Keratinocyte (primary cell): ENCODE results near the gene MPZ. TPM values are rescaled to one million over a fixed set of nuclear protein-coding genes. Genes with fewer than 3 reads are reported as not detected.

ENCODE experiments used
- DNase-seq: peaks from one replicate; pipeline ENCODE4 v3.0.0-alpha.2; 2011; ENCODE audit warnings: low read depth, missing footprints, low spot score
- FAIRE-seq: peaks from 2 replicates; lab custom pipeline; 2011; peaks lifted over from hg19 to GRCh38; lab: Jason Lieb, UNC
- H2AFZ ChIP-seq: 2 replicates; pipeline ENCODE4 v1.6.0; 2012; ENCODE audit warnings: low read length, control low read depth, inconsistent platforms; ENCODE audit not compliant: control insufficient read depth
- H3K27ac ChIP-seq: 2 replicates; pipeline ENCODE4 v1.5.1; 2011; ENCODE audit warnings: low read length; ENCODE audit not compliant: control insufficient read depth, insufficient read depth
- H3K27me3 ChIP-seq: 3 replicates; pipeline ENCODE4 v1.6.0; 2011; ENCODE audit warnings: low read length; ENCODE audit not compliant: control insufficient read depth, insufficient read depth; ENCODE audit errors: extremely low read depth
- H3K36me3 ChIP-seq, 2 experiments: 2 replicates in 1 of 2; 3 replicates in 1 of 2; pipeline ENCODE4 v1.5.1; 2011; ENCODE audit warnings: low read length in 2 of 2, mild to moderate bottlenecking in 1 of 2; ENCODE audit not compliant: control insufficient read depth in 2 of 2, insufficient read depth in 2 of 2; ENCODE audit errors: extremely low read depth in 1 of 2
- H3K4me1 ChIP-seq: 3 replicates; pipeline ENCODE4 v1.5.1; 2011; ENCODE audit warnings: low read length; ENCODE audit not compliant: control insufficient read depth, insufficient read depth; ENCODE audit errors: extremely low read depth
- H3K4me2 ChIP-seq: 3 replicates; pipeline ENCODE4 v1.6.0; 2011; ENCODE audit warnings: low read depth, low read length; ENCODE audit not compliant: control insufficient read depth, insufficient read depth; ENCODE audit errors: extremely low read depth
- H3K4me3 ChIP-seq, 3 experiments: fragments of 200-600 bp in 1 of 3; sonication (generic) in 1 of 3; 2 replicates in 2 of 3; 3 replicates in 1 of 3; pipeline ENCODE4 v1.5.1; 2011 to 2016; ENCODE audit warnings: low read length in 3 of 3, mild to moderate bottlenecking in 3 of 3, control low read depth in 2 of 3, inconsistent platforms in 1 of 3, low read depth in 1 of 3, mixed read lengths in 1 of 3, mixed run types in 1 of 3, moderate library complexity in 1 of 3; ENCODE audit not compliant: control insufficient read depth in 2 of 3, insufficient read depth in 2 of 3; ENCODE audit errors: extremely low read depth in 1 of 3
- H3K79me2 ChIP-seq: 2 replicates; pipeline ENCODE4 v1.6.0; 2012; ENCODE audit warnings: low read length; ENCODE audit not compliant: control insufficient read depth, insufficient read depth
- H3K9ac ChIP-seq: 3 replicates; pipeline ENCODE4 v1.6.0; 2011; ENCODE audit warnings: low read length; ENCODE audit not compliant: control insufficient read depth, insufficient read depth; ENCODE audit errors: extremely low read depth
- H3K9me1 ChIP-seq: 3 replicates; pipeline ENCODE4 v1.6.0; 2011; ENCODE audit warnings: low read length; ENCODE audit not compliant: control insufficient read depth, insufficient read depth; ENCODE audit errors: extremely low read depth
- H3K9me3 ChIP-seq: 2 replicates; pipeline ENCODE4 v1.5.1; 2012; ENCODE audit warnings: low read depth, low read length; ENCODE audit not compliant: control insufficient read depth
- H4K20me1 ChIP-seq: 3 replicates; pipeline ENCODE4 v1.6.0; 2011; ENCODE audit warnings: low read length; ENCODE audit not compliant: control insufficient read depth, insufficient read depth; ENCODE audit errors: extremely low read depth
- EZH2 ChIP-seq: IDR thresholded peaks from one replicate; pipeline ENCODE4 v1.6.1; 2012; ENCODE audit warnings: inconsistent platforms, mild to moderate bottlenecking, low read length, moderate library complexity
- dilution Hi-C: fragments of 300-500 bp; cut with MboI; formaldehyde crosslinking; loops from one replicate; pipeline ENCODE4 v1.7.0; 2020; ENCODE audit warnings: low sequenced_read_pairs; ENCODE audit not compliant: extremely low pct_ligation_motif_present
- polyA plus RNA-seq, 5 experiments: library from polyadenylated mRNA; depleted of rRNA in 3 of 5; stranded (reverse) in 3 of 5; stranded (forward) in 1 of 5; unstranded in 1 of 5; fragments of >200 nt; gene quantifications; 1 replicate in 1 of 5; 2 replicates in 3 of 5; 3 replicates in 1 of 5; pipeline versions ENCODE4 v1.2.1 to v1.2.3, GENCODE V29; 2011 to 2012; ENCODE audit warnings: missing spikeins in 2 of 5, low read depth in 1 of 5, low replicate concordance in 1 of 5
- TF ChIP-seq, protein P1 (sequence below), 3 experiments: IDR thresholded peaks in 1 of 3; conservative IDR thresholded peaks in 1 of 3; optimal IDR thresholded peaks in 1 of 3; 2 replicates in 2 of 3; 3 replicates in 1 of 3; pipeline versions ENCODE3 to v1.5.1; 2011; ENCODE audit warnings: low read length in 3 of 3, mild to moderate bottlenecking in 3 of 3, moderate library complexity in 2 of 3, control low read depth in 1 of 3, inconsistent platforms in 1 of 3; ENCODE audit not compliant: insufficient read depth in 2 of 3; ENCODE audit errors: extremely low read depth in 1 of 3

MPZ gene
- polyA plus RNA-seq, 1 donor (not counting 4 experiments of a cell fraction or from before 2014, with no cell fraction given), result 0.45 TPM

DNA sequence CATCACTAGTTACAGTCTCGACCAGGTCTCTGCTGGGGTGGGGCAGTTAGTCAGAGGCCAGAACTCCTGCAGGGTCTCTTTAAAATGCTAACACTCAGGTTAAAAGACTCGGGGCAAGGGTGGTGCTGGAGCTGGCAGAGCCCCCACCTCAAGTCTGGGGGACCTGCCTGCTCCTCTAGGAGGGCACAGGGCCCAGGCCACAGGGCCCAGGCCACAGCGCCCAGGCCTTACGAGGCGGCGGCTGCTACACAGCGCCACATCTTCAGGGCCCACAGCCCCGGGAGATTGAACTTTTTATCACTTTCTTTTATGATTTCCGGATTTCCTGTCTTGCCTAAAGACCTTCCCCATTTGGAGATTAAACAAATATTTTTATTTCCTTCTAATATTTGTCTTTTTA, 10.4 kb downstream of the MPZ start:
- no peaks in the 10 kb centered on the region for H3K9me1 ChIP-seq
- no peak overlapping the region for H3K9ac ChIP-seq
- no peak overlapping the region for H3K27ac ChIP-seq
- DNase-seq (no peak), FAIRE-seq (no peak)
- no peak overlapping the region for H3K4me2 ChIP-seq
- H4K20me1 ChIP-seq, result no peaks in the 10 kb centered on the region
- dilution Hi-C loops, result no loop called here
- no peaks in the 10 kb centered on the region for H3K9me3 ChIP-seq
- TF ChIP-seq EZH2, result no peak
- H3K79me2 ChIP-seq, result no peaks in the 10 kb centered on the region
- no peaks in the 10 kb centered on the region for H3K4me1 ChIP-seq
- H3K4me3 ChIP-seq, result no peak overlapping the region
- no peak overlapping the region for H2AFZ ChIP-seq
- H3K27me3 ChIP-seq, result no peaks in the 10 kb centered on the region
- H3K36me3 ChIP-seq, result no peaks in the 10 kb centered on the region

DNA sequence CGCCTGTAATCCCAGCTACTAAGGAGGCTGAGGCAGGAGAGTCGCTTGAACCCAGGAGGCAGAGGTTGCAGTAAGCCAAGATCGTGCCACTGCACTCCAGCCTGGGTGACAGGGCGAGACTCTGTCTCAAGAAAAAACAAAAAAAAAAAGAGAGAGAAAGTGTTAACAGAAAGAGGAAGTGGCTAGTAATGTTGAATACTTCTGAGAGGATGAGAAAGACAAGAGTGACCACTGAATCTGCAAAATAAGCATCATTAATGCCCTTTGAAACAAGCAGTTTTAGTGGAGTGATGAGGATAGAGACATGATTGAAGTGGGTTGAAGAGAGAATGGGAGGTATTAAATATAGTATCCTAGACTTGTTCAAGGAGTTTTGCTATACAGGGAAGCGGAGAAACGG, 11.7 kb downstream of the MPZ start:
- Histone ChIP-seq H3K9ac (no peak overlapping the region), H3K4me2 (no peak overlapping the region), H3K9me3 (no peaks in the 10 kb centered on the region), H3K4me3 (no peak overlapping the region), H3K9me1 (no peaks in the 10 kb centered on the region), H4K20me1 (no peaks in the 10 kb centered on the region), H2AFZ (no peak overlapping the region), H3K27ac (no peak overlapping the region), H3K4me1 (no peaks in the 10 kb centered on the region), H3K79me2 (no peaks in the 10 kb centered on the region), H3K27me3 (no peaks in the 10 kb centered on the region), H3K36me3 (no peaks in the 10 kb centered on the region)
- TF ChIP-seq, protein P1, sequence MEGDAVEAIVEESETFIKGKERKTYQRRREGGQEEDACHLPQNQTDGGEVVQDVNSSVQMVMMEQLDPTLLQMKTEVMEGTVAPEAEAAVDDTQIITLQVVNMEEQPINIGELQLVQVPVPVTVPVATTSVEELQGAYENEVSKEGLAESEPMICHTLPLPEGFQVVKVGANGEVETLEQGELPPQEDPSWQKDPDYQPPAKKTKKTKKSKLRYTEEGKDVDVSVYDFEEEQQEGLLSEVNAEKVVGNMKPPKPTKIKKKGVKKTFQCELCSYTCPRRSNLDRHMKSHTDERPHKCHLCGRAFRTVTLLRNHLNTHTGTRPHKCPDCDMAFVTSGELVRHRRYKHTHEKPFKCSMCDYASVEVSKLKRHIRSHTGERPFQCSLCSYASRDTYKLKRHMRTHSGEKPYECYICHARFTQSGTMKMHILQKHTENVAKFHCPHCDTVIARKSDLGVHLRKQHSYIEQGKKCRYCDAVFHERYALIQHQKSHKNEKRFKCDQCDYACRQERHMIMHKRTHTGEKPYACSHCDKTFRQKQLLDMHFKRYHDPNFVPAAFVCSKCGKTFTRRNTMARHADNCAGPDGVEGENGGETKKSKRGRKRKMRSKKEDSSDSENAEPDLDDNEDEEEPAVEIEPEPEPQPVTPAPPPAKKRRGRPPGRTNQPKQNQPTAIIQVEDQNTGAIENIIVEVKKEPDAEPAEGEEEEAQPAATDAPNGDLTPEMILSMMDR (optimal IDR thresholded peaks at IDR 0.05 in 1 of 3, IDR thresholded peaks at IDR 0.05 in 1 of 3, conservative IDR thresholded peaks at IDR 0.05 in 1 of 3; ENCODE audit: extremely low read depth in 1 of 3, insufficient read depth in 2 of 3, low read length in 3 of 3), result no peak
- no peak for TF ChIP-seq EZH2
- dilution Hi-C loops, result no loop called here
- FAIRE-seq (no peak), DNase-seq (no peak)

DNA sequence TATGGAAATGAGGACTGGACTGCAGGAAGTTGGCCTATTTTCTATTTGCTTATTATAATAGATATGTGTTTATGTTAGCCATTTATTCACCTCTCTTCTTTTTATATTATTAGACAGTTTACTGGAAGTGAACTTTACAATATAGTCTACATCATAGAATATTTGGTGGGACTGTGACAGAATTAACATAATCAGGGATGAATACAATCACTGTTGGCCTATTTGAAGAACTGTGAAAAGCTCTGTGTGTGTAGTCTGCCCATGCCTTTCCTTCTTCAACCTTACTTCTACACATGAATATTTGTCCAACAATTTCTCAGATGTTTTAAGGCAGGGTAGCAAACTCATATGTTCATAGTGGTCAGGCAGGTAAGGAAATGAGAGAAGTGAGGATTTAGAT, 12.4 kb downstream of the MPZ start:
- Histone ChIP-seq H3K9me1 (no peaks in the 10 kb centered on the region), H2AFZ (no peak overlapping the region), H3K9ac (no peak overlapping the region), H3K4me3 (no peak overlapping the region), H3K36me3 (no peaks in the 10 kb centered on the region), H3K4me1 (no peaks in the 10 kb centered on the region), H3K27ac (no peak overlapping the region), H3K27me3 (no peaks in the 10 kb centered on the region), H3K4me2 (no peak overlapping the region), H3K79me2 (no peaks in the 10 kb centered on the region), H4K20me1 (no peaks in the 10 kb centered on the region), H3K9me3 (no peaks in the 10 kb centered on the region)
- TF ChIP-seq, protein P1 (optimal IDR thresholded peaks at IDR 0.05 in 1 of 3, IDR thresholded peaks at IDR 0.05 in 1 of 3, conservative IDR thresholded peaks at IDR 0.05 in 1 of 3; ENCODE audit: extremely low read depth in 1 of 3, insufficient read depth in 2 of 3, low read length in 3 of 3), result no peak
- dilution Hi-C loops, result no loop called here
- FAIRE-seq (no peak), DNase-seq (no peak)
